GM12801 (cell line): Measurements from ENCODE around the gene CACNA2D3.

Experiments used
- CTCF ChIP-seq: IDR thresholded peaks from one replicate; pipeline ENCODE4 v1.5.1; 2011; ENCODE audit warnings: control low read depth; ENCODE audit not compliant: insufficient read length; ENCODE audit errors: extremely low read depth

The CACNA2D3 gene

GRCh38 chr3:54793171-54793570, 670.8 kb downstream of the CACNA2D3 start:
- TF ChIP-seq CTCF: no peak

DNA sequence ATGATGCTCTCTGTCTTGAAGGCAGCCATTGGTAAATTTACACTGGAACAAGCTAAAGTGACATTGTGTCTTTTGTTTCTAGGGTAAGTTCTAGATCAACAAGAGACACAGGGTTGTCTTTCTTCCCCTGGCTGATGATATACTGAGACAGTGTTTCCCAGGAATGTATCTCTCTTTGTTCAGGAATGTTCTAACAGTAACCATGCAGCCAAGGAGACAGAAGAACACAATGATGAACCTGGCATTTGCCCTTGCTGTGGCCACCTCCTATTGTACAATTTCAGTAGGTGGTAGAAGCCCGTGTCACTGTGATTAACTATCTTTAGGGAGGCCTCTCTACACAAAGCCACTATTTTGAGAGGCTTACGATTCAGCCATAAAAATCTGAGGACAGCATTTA, 674.8 kb downstream of the CACNA2D3 start:
- TF ChIP-seq CTCF: no peak

DNA sequence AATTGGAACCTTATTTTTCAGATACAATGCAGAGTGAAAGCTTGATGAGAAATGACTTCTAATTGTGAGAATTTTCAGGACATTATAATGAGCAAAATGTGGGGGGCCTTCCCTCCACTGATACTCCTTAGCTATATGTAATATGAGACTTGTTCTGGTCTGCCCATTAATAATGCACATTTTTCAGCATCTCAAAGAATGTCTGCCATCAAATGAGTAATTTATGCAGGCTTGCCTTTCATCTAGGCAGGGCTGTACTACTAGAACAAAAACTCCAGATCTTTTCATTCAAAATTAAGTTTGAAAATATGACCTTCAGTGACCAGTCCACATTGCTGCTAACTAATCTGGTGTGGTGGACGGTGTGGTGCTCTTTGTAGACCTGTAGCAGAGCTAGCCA, 678.1 kb downstream of the CACNA2D3 start:
- no peak for TF ChIP-seq CTCF

- TF ChIP-seq CTCF: no peak
Measured at GRCh38 chr3:54801977-54802376, 679.6 kb downstream of the CACNA2D3 start.

- TF ChIP-seq CTCF: no peak
Measured at GRCh38 chr3:54810401-54810800, 688.0 kb downstream of the CACNA2D3 start.

- TF ChIP-seq CTCF: no peak
Measured at GRCh38 chr3:54814224-54814623, 691.9 kb downstream of the CACNA2D3 start.

DNA sequence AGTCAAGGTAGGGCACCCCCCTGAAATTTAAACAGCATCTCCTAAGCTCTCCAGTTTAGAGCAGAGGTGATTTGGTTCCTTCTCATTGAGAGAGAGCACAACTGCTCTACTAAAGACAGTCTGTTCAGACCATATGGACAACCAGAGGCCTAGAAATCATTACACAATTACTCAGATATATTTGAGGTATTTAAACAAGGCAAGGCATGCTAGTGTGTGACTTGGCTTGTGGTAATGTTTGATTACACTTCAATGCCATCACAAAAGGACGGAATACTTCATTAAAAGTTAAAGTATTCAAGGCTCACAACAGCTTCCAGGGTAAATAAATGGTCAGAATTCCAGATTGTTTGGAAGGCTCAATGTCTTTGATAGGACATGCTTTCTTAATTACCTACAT, 695.3 kb downstream of the CACNA2D3 start:
- no peak for TF ChIP-seq CTCF

DNA sequence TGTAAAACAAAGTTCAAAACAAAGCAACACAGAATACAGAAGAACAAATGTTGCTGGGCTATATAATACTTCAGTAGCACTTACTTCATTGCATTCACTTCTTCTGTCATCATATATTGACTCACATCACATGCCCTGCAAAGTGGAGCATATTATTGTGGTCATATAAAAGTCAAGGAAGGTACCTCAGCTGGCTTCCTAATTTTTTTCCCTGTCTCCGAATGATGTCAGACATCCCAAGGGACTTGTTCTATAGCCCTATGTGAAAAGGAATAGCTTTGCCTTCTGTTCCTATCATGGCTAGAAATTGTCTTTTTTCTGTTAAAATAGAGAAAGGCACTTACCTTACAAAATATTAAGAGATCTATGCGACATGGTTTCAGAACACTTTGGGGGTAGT, 696.1 kb downstream of the CACNA2D3 start:
- TF ChIP-seq CTCF: no peak
